HG03571 (cell line): ENCODE measurements around the gene MAML2.

Experiments
- ATAC-seq: cut with Tn5 transposase; IDR thresholded peaks from one replicate; pipeline ENCODE4 v1.9.1; 2021; ENCODE audit not compliant: unreplicated experiment

The MAML2 gene

GRCh38 chr11:96054870-96055705 lies 287.9 kb downstream of the MAML2 start:
- no peak for ATAC-seq

- ATAC-seq = peak; percentile 36
These were observed 289.9 kb downstream of the MAML2 start for GRCh38 chr11:96052921-96053651.

- ATAC-seq = peak; percentile 88
These were observed 291.2 kb downstream of the MAML2 start for GRCh38 chr11:96051820-96052219.

- no peak for ATAC-seq
These were observed 292.4 kb downstream of the MAML2 start for GRCh38 chr11:96050435-96051182.

DNA sequence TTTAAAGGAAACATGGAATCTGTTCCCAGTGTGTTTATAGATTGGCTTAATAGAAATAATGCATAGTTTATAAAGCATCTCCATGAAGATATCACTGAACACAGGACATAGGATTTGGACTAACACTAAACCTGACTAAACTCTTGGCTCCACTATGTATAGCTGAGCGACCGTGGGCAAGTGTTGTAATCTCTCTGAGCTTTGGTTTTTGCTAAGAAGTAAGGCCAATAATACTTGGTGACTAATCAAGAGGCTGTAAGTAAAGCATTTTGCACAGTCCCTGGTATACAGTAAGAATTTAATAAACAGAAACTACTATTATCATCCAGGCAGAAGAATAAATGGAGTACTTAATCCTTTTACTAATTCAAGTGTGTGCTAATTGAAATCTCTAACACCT lies 293.6 kb downstream of the MAML2 start:
- ATAC-seq = no peak

GRCh38 chr11:96045622-96046456 lies 297.2 kb downstream of the MAML2 start:
- no peak for ATAC-seq

DNA sequence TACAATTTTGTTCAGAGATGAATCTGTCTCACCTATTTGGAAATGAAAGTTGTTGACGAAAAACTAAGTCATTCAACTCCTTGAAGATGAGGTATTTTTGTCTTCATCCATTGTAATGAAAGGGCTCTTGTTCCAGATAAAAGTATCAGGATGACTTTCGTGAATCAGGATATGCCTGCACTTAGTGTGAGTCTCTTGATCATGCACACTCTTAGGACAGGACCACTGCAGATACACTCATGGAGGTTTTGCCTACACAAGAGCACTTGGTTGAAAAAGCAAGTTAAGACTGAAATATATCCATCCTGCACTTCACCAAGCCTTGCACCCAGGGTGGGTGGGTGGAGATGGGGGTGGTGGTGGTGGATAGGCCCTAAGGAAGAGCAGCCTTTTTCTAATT lies 298.2 kb downstream of the MAML2 start:
- ATAC-seq = no peak

- no peak for ATAC-seq
These were observed 298.7 kb downstream of the MAML2 start for GRCh38 chr11:96044311-96044710.

GRCh38 chr11:96043291-96043690 lies 299.7 kb downstream of the MAML2 start:
- no peak for ATAC-seq

DNA sequence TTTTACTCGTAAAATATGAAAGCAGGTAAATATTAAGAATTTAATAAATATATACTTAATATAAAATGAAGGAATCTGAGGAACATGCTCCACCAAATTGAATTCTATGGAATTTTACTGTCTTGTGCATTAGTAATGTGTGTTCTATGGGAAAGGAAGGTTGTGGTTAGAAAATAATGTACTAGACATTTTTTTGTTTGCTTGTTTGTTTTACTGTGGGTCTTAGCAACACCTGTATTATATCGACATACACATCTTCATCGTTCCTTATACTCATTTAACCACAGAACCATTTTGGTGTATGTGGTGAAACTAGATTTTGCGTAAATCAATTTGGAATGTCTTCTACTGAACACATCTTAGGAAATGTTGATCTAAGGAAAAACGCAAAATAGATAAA lies 304.9 kb downstream of the MAML2 start:
- no peak for ATAC-seq

GRCh38 chr11:96037405-96037949 lies 305.5 kb downstream of the MAML2 start:
- no peak for ATAC-seq

GRCh38 chr11:96036863-96037262 lies 306.1 kb downstream of the MAML2 start:
- ATAC-seq = no peak

GRCh38 chr11:96035740-96036078 lies 307.3 kb downstream of the MAML2 start:
- ATAC-seq = no peak

DNA sequence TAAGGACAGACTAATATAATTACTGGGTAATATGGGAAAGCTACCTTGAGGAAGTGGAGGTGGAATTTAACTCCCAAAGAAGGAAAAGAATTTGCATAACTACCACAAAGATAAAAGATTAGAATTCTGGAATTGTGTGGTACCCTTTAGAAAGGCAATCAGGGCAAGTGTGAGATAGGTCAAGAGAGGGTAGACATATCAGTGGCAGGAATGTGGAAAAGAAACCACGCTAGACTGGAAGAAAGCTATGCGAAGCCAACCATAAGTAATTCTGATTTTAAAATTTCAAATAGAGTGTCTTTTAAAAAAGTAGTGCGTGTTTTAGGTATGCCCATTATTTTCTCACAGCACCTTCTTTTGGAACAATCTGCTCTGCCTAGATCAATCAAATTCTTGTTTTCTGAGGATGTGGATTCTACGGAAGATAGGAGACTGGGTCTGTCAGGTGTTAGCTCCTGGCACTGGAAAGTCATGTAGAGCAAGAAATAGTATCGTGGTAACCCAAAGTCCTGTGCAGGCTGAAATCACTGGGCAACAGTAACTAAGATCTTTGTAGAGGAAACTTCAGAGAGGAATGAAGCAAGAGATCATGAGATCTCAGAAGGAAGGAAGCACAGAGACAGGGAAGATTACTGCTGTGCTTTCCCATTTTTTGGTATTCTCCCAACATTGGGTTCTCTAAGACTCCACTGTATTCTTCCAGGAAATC lies 307.8 kb downstream of the MAML2 start:
- no peak for ATAC-seq

GRCh38 chr11:96033599-96033998 lies 309.4 kb downstream of the MAML2 start:
- ATAC-seq = no peak

GRCh38 chr11:96033095-96033494 lies 309.9 kb downstream of the MAML2 start:
- no peak for ATAC-seq

- ATAC-seq = no peak
These were observed 314.2 kb downstream of the MAML2 start for GRCh38 chr11:96028746-96029145.

GRCh38 chr11:96027021-96027420 lies 316.0 kb downstream of the MAML2 start:
- no peak for ATAC-seq

DNA sequence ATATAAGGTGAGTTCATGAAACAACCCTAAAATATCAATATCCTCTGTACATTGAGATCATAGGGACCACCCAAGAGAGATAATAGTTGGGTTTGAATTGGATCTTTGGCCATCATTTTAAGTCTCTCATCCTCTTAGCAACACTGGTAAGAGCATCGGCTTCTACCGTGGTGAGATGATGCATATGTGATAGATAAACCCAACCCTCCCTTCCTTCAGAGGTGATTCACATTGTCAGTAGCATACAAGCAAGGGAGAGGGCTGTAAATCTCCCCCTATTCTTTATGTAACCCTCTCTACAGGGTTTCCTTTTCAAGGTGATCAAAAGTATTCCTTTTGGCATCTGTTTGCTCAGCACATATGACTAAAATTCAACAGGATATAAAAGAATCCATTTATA lies 316.7 kb downstream of the MAML2 start:
- no peak for ATAC-seq

- ATAC-seq = no peak
These were observed 318.3 kb downstream of the MAML2 start for GRCh38 chr11:96024666-96025065.
